Stimulated activated CD4-positive, alpha-beta T cell treated with anti-CD3 and anti-CD28 coated beads, Interleukin-4, amount 100 ng/mL, for 48 hours (primary cell): ENCODE results near the gene MAP3K1.
A peak's percentile ranks its signal among the peaks of the same experiment; 100 is the strongest.
"Not testable (repeated sequence)": the region's sequence is repeated elsewhere in the genome, so short reads cannot be mapped to it uniquely, and the experiment has no call there.

Experiments used
- DNase-seq, 2 donors: peaks; one replicate each; pipeline ENCODE4 v3.0.0-alpha.2; 2020; ENCODE audit warnings: low read depth in 2 of 2

MAP3K1 gene

GRCh38 chr5:56814963-56815657 is at the start of gene MAP3K1:
TSS of gene MAP3K1 (plus strand) at chr5:56815549. CDS start at chr5:56815574, 25 bp downstream.
- peak; percentile 69 to 71 for DNase-seq

DNA sequence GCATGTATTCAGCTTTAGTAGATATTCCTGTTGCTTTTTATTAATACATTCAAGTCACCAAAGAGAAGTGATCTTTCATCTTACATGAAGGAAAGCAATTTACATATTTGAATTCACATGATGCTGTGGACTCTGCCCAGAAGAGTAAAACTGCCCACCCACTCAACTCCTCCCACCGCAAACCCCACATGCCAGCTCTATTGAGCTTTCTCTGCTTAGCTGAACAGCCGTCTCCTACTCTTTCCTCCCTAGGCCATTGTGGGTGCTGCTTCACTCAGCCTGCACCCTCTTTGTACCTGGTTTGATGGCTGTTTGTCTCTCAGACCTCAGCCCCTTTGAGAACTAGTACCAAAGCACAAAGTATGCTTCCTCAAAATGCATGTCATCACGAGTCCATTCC is 48.4 kb upstream of the MAP3K1 start:
- DNase-seq: no peak

DNA sequence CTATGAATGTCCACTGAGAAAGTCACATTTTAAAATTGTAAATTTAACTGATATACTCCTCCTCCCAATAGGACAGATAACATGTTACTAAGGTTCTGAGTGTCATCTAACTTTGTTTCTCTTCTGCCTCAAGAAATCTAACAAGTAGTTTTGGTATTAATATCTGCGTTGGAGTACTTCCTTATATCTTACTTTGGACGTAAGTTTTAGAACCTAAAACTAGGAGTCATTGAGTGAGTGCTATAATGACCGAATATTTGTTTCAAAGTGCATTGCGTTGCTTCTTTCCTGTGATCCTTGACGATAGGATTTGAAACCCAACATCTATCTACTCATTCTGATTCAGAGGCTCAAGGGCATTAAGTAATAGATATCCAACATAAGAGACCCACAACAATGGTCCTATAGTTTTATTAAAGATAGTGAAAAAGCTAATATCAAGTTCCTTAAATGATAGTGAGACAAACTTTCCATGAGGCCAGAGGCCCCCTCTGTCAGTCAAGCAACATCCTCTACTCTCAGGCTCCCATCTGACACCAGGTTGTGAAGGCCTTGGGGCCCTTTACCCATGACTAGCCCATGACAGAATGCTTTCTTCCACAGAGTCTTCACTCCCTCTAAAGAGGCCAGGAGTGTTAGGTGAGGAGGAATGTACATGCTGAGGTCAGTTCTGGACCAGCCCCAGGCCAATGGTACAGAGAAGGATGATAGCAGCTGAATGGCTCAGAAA is 45.3 kb upstream of the MAP3K1 start:
- DNase-seq: no peak

DNA sequence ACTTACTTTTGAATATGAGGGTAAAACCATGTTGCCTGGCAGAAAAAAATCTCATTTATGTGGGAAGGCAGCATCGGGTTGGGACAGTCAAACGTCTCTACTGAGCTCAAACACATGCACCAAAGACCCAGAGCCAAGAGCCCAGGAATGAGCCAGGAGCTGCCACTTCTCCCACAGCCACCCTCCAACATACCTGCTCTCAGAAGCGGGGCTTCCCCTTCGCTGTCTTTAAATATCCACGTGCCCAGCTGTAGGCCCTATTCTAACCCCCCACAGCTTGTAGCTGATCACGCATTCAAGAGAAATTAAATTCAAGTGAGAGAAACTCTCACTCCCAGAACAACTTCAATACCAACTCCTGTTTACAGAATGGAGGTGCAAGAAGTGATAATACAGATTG is 42.6 kb upstream of the MAP3K1 start:
- no peak for DNase-seq

DNA sequence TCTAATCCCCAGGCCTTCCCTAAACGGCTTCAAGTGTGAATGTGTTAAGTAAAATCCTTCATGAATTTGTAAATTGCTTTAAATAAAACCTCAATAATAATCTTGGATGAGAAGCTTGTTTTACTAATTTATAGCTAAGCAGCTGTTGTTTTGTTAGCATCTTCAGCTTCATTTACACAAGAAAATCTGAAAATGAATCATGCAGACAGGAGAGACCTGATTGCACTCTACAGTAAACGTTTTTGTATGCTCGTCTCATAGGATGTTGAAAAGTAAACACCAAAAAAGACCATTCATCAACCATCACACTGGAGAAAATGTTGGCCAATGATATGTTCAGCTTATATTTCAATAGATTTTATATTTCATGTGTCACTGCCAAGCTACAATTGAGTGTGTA is 40.4 kb upstream of the MAP3K1 start:
- DNase-seq: no peak

GRCh38 chr5:56776212-56776846 is 39.0 kb upstream of the MAP3K1 start:
- DNase-seq: not testable (repeated sequence)

DNA sequence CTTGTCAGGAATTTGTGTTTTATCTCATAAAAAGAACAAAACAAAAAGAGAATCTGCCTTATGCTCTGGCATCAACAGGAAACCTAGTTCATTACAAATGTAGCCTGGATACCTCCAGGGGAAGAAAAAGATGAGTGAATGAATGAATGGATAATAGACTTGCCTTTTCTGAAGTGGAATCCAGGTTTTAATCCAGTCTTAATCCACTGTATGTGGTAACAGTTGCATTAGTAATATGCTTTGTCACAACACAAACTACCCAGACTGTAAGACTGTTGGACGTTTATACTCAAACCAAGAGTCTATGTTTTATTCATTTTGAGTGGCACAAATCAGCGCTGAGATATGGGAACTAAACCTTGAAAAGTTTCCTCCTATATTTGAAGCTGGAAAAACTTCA is 32.1 kb upstream of the MAP3K1 start:
- DNase-seq: no peak

DNA sequence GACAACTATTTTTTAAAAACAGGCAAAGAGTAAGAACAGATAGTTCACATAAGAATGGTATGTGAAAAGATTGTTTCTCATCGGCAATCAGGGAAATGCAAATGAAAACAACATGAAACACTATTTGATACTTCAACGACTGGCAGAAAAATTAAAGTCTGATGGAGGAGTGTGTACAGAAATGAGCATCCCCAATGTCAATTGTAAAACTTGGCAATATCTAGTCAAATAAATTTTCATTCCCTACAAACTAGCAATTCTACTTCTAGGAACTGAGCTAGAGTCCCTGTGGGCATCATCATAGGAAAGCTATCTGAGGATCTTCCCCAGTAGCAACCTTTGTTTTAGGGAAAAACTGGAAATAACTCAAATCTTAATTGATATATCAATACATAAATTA is 29.0 kb upstream of the MAP3K1 start:
- no peak for DNase-seq

GRCh38 chr5:56791396-56791795 is 24.0 kb upstream of the MAP3K1 start:
- DNase-seq: no peak

DNA sequence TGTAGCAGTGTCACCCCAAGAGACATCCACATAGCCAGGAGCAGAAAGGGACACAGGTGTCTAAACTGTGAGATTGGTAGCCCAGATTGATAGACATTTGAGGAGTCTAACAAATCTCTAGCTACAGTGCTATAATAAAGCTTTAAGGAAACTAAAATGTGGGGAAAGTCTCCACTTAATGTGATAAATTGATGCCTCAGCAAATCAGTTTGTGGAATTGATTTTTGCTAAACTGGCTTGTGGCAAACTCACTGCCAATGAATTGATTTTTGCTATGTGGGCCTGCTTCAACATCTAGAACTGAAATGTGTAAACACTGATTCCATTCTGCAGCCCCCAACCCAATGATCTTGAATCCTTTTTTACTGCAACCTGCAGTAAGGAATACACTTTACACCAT is 16.8 kb upstream of the MAP3K1 start:
- no peak for DNase-seq

DNA sequence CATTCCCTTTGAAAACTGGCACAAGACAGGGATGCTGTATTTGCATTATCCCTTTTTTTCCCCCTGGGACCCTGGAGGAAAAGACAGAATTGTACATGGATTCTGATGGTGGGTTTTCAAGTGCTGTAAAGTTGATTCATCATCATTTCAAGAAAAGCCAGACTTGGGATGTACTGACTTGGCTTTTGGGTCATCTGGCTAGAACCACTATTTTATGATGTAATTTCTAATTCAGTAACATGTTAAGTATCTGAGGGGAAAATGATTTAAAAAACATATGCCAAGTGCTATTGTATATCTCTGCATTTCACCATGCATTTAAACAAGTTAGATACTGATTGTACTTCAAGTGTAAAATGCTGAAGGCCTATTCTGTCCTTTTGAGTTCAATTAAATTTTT is 15.2 kb upstream of the MAP3K1 start:
- DNase-seq: no peak

- DNase-seq: no peak
Measured at GRCh38 chr5:56801256-56801655, 14.1 kb upstream of the MAP3K1 start.

- DNase-seq: no peak
Measured at GRCh38 chr5:56802205-56802604, 13.1 kb upstream of the MAP3K1 start.

GRCh38 chr5:56803025-56803424 is 12.3 kb upstream of the MAP3K1 start:
- no peak for DNase-seq

GRCh38 chr5:56803894-56804293 is 11.5 kb upstream of the MAP3K1 start:
- no peak for DNase-seq

- no peak for DNase-seq
Measured at GRCh38 chr5:56807679-56808078, 7.7 kb upstream of the MAP3K1 start.

GRCh38 chr5:56808211-56808610 is 7.1 kb upstream of the MAP3K1 start:
- DNase-seq: no peak

DNA sequence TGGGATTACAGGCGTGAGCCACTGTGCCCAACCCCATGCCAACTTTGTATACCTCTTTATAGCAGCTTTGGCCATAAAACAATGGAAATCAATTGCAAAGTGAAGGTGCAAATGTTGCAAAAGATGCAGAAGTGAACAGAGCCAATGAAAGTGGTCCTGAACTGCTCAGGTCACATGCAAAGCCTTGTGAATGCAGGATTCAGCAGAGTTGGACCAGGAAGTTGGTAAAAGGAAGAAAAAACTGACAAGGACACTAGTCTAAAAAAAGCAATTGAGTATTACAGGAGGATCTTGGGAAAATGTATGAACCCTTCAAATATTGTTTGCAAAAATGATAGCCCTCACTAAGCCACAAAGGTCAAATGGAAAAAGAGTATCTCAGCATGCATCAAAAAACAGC is 4.5 kb upstream of the MAP3K1 start:
- DNase-seq: no peak

- DNase-seq: no peak
Measured at GRCh38 chr5:56812110-56812509, 3.2 kb upstream of the MAP3K1 start.

GRCh38 chr5:56813302-56813701 is 2.0 kb upstream of the MAP3K1 start:
- DNase-seq: no peak

- no peak for DNase-seq
Measured at GRCh38 chr5:56814361-56814962, 887 bp upstream of the MAP3K1 start.

DNA sequence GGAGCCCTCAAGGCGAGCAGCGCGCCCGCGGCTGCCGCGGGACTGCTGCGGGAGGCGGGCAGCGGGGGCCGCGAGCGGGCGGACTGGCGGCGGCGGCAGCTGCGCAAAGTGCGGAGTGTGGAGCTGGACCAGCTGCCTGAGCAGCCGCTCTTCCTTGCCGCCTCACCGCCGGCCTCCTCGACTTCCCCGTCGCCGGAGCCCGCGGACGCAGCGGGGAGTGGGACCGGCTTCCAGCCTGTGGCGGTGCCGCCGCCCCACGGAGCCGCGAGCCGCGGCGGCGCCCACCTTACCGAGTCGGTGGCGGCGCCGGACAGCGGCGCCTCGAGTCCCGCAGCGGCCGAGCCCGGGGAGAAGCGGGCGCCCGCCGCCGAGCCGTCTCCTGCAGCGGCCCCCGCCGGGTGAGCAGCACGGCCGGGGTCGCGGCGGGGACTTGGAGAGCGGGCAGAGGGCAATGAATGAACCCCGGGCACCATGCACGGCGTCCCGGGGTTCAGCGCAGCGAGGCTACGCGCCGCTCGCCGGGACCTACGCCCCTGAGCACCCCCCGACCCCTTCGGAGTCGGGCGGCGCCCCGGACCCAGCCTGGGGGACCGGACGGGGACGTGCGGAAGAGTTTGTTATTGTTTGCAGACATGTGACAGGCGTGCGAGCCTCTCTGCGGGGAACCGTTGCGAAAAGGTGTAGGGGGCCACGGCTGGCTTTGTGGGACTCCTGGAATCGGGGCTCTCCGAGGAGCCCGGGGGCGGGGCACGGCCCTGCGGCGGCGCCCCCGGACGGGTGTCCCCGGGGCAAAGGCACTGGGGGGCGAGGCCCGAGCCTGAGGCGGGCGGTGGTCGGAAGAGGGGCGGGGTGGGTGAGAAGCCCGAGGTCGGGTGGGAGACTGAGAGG is 553 bp downstream of the MAP3K1 start:
- peak; percentile 29 to 30 for DNase-seq
